Breast epithelium (tissue), 3 donors: Measurements from ENCODE around the gene KANSL1L.
A peak's percentile ranks its signal among the peaks of the same experiment; 100 is the strongest.

ENCODE experiments used
- POLR2A ChIP-seq: fragments of 450-650 bp; IDR thresholded peaks from one replicate; pipeline ENCODE4 v1.6.1; 2016; ENCODE audit warnings: antibody characterized with exemption, mild to moderate bottlenecking, moderate library complexity
- POLR2AphosphoS5 ChIP-seq, 3 donors: sonication (generic); formaldehyde crosslinking; IDR thresholded peaks; one replicate each; pipeline ENCODE4 v1.6.1; 2017; ENCODE audit warnings: antibody characterized with exemption in 3 of 3
- TF ChIP-seq, protein P1 (sequence below), 3 donors: fragments of 450-650 bp; IDR thresholded peaks; one replicate each; pipeline ENCODE4 v1.5.1; 2016 to 2017; ENCODE audit warnings: antibody characterized with exemption in 3 of 3, mild to moderate bottlenecking in 3 of 3, moderate library complexity in 3 of 3

DNA sequence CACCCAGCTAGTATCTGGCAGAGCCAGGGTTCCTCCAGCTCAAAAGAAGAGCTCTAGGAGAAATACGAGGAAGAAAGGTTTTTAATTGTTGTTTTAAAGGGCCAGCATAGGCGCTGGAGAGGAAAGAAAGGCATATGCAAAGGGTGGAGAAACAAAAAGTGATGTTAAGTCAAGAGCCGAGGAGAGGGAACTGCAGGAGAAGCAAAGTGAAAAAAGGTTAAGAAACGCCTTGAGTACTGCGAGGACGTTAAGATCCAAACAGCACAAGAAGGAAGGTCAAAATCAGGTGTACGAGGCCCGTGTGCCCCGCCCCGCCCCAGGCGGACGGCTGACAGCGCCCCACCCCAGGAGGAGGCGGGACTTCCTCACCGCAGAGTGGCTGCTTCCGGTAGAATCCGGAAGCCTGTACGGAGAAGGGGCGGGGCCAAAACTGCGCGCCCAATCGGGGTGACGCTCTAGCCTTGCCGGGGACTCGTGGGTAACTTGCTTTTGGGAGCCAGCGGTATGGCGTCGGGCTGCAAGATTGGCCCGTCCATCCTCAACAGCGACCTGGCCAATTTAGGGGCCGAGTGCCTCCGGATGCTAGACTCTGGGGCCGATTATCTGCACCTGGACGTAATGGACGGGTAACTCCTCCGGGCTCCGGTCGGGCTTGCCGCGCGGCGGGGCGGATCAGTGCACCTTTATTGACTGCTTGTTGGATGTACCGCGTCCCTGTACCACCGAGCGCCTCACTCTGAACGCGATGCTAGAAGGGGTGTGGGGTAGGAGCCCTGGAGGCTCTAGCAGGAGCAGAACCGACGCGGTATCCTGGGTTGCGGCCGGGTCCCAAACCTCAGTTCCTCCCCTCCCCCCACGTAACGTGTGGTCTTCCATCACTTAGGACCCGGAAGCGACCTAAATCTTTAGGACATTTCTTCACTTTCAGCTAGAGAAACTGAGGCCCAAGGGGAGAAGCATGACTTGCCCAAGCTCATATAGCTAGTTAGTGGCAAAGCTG, 168.8 kb downstream of the KANSL1L start, which contains the start of gene RPE:
- TF ChIP-seq, protein P1, sequence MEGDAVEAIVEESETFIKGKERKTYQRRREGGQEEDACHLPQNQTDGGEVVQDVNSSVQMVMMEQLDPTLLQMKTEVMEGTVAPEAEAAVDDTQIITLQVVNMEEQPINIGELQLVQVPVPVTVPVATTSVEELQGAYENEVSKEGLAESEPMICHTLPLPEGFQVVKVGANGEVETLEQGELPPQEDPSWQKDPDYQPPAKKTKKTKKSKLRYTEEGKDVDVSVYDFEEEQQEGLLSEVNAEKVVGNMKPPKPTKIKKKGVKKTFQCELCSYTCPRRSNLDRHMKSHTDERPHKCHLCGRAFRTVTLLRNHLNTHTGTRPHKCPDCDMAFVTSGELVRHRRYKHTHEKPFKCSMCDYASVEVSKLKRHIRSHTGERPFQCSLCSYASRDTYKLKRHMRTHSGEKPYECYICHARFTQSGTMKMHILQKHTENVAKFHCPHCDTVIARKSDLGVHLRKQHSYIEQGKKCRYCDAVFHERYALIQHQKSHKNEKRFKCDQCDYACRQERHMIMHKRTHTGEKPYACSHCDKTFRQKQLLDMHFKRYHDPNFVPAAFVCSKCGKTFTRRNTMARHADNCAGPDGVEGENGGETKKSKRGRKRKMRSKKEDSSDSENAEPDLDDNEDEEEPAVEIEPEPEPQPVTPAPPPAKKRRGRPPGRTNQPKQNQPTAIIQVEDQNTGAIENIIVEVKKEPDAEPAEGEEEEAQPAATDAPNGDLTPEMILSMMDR (IDR thresholded peaks at IDR 0.05) = no peak
- no peak for TF ChIP-seq POLR2A
- peak in 1 of 3 donors; percentile 35 for TF ChIP-seq POLR2AphosphoS5 (IDR thresholded peaks at IDR 0.05)
